Heart right ventricle (tissue), 16 donors: Measurements from ENCODE around the gene PRIM1. TPM values are rescaled to one million over a fixed set of nuclear protein-coding genes. Genes with fewer than 3 reads are reported as not detected.

Experiments
- ATAC-seq, 8 donors: fragments of 200-7000 bp; cut with Tn5 transposase; one replicate each; pipeline ENCODE4 v1.9.1; 2020; ENCODE audit warnings: mild to moderate bottlenecking in 8 of 8, moderate library complexity in 8 of 8, moderate number of reproducible peaks in 1 of 8
- DNase-seq, 2 donors: peaks; one replicate each; pipeline ENCODE4 v3.0.0-alpha.2; 2020
- H3K27ac ChIP-seq, 10 donors: fragments of 200-600 bp; sonication (generic) in 2 of 10; one replicate each; pipeline versions ENCODE4 v1.5.0 to v1.8.0; 2020 to 2022; ENCODE audit warnings: mild to moderate bottlenecking in 3 of 10
- H3K27me3 ChIP-seq, 7 donors: fragments of 200-600 bp; one replicate each; pipeline ENCODE4 v1.8.0; 2021 to 2022; ENCODE audit warnings: mild to moderate bottlenecking in 2 of 7
- H3K36me3 ChIP-seq, 9 donors: fragments of 200-600 bp; sonication (generic) in 1 of 9; one replicate each; pipeline versions ENCODE4 v1.5.0 to v1.8.0; 2020 to 2022; ENCODE audit warnings: mild to moderate bottlenecking in 2 of 9
- H3K4me1 ChIP-seq, 9 donors: fragments of 200-600 bp; sonication (generic) in 1 of 9; one replicate each; pipeline versions ENCODE4 v1.5.0 to v1.8.0; 2020 to 2022; ENCODE audit warnings: mild to moderate bottlenecking in 4 of 9
- H3K4me3 ChIP-seq, 10 donors: fragments of 200-600 bp; sonication (generic) in 2 of 10; one replicate each; pipeline versions ENCODE4 v1.5.0 to v1.8.0; 2020 to 2022; ENCODE audit warnings: mild to moderate bottlenecking in 7 of 10, moderate library complexity in 2 of 10
- H3K9me3 ChIP-seq, 11 donors: fragments of 200-600 bp in 10 of 11; sonication (generic) in 2 of 11; one replicate each; pipeline versions ENCODE4 v1.5.0 to v1.8.0; 2013 to 2022; ENCODE audit warnings: mild to moderate bottlenecking in 2 of 11, control low read depth in 1 of 11, moderate library complexity in 1 of 11
- WGBS, 2 donors: extraction: QIAGEN DNeasy Blood & Tissue Kit; methylation state at CpG; one replicate each; pipeline ENCODE4 v1.1.7; 2013; ENCODE audit warnings: inconsistent platforms in 1 of 2; 5-methylcytosine and 5-hydroxymethylcytosine counted together
- intact Hi-C, 10 donors: fragments of 100-400 bp; cut with DNase I; formaldehyde crosslinking; loops; one replicate each; pipeline versions ENCODE4 v1.11.1 to v1.14.2; 2022
- polyA plus RNA-seq, 2 donors: library from polyadenylated mRNA; stranded (reverse); fragments of 200-250 nt; gene quantifications; one replicate each; pipeline ENCODE4 v1.2.3, GENCODE V29; 2013
- total RNA-seq, 10 donors: library from RNA; stranded (reverse); fragmentation: NEBNext Ultra II Directional in 3 of 10; extraction: Animal tissue kit (Norgen Biotek cat#: 25700) in 3 of 10; gene quantifications; one replicate each; pipeline versions ENCODE4 v1.2.1 to v1.2.4, GENCODE V29; 2021 to 2023
- TF ChIP-seq, protein P1 (sequence below), 9 donors: fragments of 200-600 bp; sonication (generic) in 2 of 9; IDR thresholded peaks; one replicate each; pipeline versions ENCODE4 v1.5.0 to v1.8.0; 2021 to 2022; ENCODE audit warnings: antibody characterized with exemption in 9 of 9, mild to moderate bottlenecking in 5 of 9, moderate library complexity in 1 of 9
- donor health status: Arrhythmogenic right ventricular cardiomyopathy.
- donor health status: ischemic (EF 13 %, LVEDD 7.1; RV severe dilation, severe dysfunction).
- donor health status: healthy with polysubstance abuse.
- donor health status: DM: no; HTN: yes; CAD: no.
- donor health status: DM: no; HTN: no; CAD: no.
- donor health status: ischemic (EF 25% LVEDD 6.9; RV normal size, moderate dysfunction).
- donor health status: ischemic (EF 25% LVEDD 5.7; RV mildly dilated, moderate dysfunction).
- donor health status: healthy.
- donor health status: DM: yes; HTN: yes; CAD: no.
- donor health status: Ischemic cardiomyopathy.
- donor health status: ischemic (EF 35%, LVEDD 5.7; RV mildly dilated, moderate dysfunction).
- donor health status: nonischemic (EF 11% LVEDD 7.7; RV severe dilation, severe dysfunction).
- donor health status: DM: yes; HTN: yes; CAD: no.
- donor health status: PGD.
- donor health status: ischemic (EF 29% LVEDD 5.4; RV normal size, mild dysfunction).
- donor health status: nonischemic (EF 23%, LVEDD 6.1; RV moderate dilation, normal function).

PRIM1 gene
- total and polyA plus RNA-seq, 12 donors: 1.8 to 4.7 (median 3.0) TPM

DNA sequence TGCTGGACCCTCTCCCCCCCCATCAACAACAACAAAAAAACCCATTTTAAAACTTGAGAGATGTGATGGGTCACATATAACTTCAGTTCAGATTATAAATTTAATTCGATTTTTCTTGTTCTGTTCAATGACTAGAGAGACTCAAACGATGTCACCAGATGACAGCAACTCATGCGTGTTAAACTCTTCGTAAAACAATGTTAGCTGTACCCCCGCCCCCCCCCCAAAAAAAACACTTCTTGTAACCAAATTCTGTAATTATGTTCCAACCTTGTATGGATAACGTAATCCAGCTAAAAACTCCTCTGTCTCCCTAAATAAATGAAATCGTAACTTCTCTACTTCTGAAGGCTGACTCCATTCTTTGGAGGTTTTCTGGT, 26.4 kb downstream of the PRIM1 start:
- DNase-seq (no peak), ATAC-seq (no peak)
- Histone ChIP-seq H3K4me1 (peaks cover 13 to 43% (median 37%) of the 10 kb centered on the region in 9 donors), H3K9me3 (no peaks in the 10 kb centered on the region), H3K27me3 (no peaks in the 10 kb centered on the region), H3K27ac (peak overlapping the region; percentile 65 to 96 (median 92)), H3K36me3 (peaks cover 0 to 39% (median 0%) of the 10 kb centered on the region in 9 donors), H3K4me3 (peak overlapping the region in 9 of 10 donors; percentile 74 to 99 (median 86))
- intact Hi-C loops: loop anchor here in 7 of 10 donors (1.0 to 10.0 kb wide), 8 partner anchors 27 to 91 kb away; partner anchors contain the start of genes PTGES3 (in 3 of the 7), ATP5F1B (in 2 of the 7), BAZ2A (in 1 of the 7) and PRIM1 (in 1 of the 7)
- WGBS, 2 donors: 38 to 39% methylated on average over 7 of the region's 7 CpGs
- TF ChIP-seq, protein P1, sequence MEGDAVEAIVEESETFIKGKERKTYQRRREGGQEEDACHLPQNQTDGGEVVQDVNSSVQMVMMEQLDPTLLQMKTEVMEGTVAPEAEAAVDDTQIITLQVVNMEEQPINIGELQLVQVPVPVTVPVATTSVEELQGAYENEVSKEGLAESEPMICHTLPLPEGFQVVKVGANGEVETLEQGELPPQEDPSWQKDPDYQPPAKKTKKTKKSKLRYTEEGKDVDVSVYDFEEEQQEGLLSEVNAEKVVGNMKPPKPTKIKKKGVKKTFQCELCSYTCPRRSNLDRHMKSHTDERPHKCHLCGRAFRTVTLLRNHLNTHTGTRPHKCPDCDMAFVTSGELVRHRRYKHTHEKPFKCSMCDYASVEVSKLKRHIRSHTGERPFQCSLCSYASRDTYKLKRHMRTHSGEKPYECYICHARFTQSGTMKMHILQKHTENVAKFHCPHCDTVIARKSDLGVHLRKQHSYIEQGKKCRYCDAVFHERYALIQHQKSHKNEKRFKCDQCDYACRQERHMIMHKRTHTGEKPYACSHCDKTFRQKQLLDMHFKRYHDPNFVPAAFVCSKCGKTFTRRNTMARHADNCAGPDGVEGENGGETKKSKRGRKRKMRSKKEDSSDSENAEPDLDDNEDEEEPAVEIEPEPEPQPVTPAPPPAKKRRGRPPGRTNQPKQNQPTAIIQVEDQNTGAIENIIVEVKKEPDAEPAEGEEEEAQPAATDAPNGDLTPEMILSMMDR (IDR thresholded peaks at IDR 0.05): no peak

DNA sequence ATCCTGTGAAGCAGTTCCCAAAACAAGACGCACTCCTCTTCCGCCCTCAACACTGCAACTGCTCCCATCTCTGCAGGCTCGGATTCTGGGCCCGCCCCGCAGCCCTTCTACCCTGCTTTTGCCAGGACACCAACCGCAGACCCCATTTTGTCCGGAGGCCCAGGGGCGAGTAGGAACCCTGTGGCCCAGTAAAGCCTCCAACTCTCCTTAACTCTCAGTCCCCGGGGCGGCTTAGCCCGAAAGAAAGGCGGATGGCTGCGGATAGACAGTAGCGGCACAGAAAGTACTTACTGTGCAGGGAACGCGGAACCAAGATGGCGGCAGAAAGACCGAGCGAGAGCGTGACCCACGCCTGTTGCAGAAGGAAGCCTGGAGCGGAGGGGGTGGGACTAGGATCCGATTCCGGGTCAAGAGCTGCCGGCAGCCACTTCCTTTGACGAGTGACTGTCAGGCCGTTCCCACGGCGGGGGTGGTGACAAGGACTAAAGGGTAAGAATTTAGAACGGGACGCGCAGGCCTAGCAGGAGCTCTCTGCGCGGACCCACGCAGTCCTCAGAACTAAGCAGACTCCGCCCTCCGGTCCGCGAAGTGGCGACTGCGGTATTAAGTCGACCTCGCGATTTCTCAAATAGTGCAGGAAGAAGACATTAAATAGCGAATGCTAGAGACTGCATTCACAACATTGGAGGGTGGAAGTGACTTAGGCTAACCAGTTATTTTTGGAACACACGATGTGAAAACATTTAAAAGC, 27.0 kb downstream of the PRIM1 start, which contains the start of gene NACA:
NACA (minus strand) TSS at position 328 of the 751 bp plus-strand sequence. CDS start 778 bp downstream, outside the sequence.
- Histone ChIP-seq H3K9me3 (no peaks in the 10 kb centered on the region), H3K36me3 (peaks cover 0 to 39% (median 2%) of the 10 kb centered on the region in 9 donors), H3K4me1 (peaks cover 19 to 49% (median 43%) of the 10 kb centered on the region in 9 donors), H3K27me3 (no peaks in the 10 kb centered on the region), H3K27ac (peak within 1 kb of the TSS; percentile 83 to 96 (median 92)), H3K4me3 (peak within 1 kb of the TSS; percentile 71 to 99 (median 82))
- intact Hi-C loops: loop anchor here in 8 of 10 donors (1.0 to 10.0 kb wide), 9 partner anchors 36 to 90 kb away; partner anchors contain the start of genes PTGES3 (in 6 of the 8), ATP5F1B (in 3 of the 8) and BAZ2A (in 1 of the 8)
- TF ChIP-seq, protein P1 (IDR thresholded peaks at IDR 0.05): no peak
- DNase-seq (peak; percentile 97 to 99), ATAC-seq (peak; percentile 96 to 99 (median 98))
- WGBS, 2 donors: 0% methylated on average over 46 of the region's 46 CpGs

DNA sequence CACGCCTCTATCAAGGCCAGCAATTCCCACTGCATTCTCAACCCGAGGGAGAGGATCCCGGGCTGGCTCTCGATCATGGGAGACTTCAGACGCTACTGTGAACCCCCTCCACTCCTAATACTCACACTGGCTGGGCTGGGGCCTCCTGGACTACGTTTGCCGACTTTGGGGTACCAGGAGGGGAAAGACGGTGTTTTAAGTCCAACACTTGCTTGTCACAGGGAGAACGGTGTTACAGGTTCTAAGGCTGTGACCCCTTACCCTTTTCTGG, 27.5 kb downstream of the PRIM1 start:
- Histone ChIP-seq H3K27ac (peak overlapping the region; percentile 83 to 96 (median 92)), H3K27me3 (no peaks in the 10 kb centered on the region), H3K9me3 (no peaks in the 10 kb centered on the region), H3K4me1 (peaks cover 21 to 54% (median 48%) of the 10 kb centered on the region in 9 donors), H3K4me3 (peak overlapping the region; percentile 71 to 99 (median 82)), H3K36me3 (peaks cover 0 to 39% (median 5%) of the 10 kb centered on the region in 9 donors)
- peak in 1 of 2 donors; percentile 20 for DNase-seq
- WGBS, 2 donors: 0% methylated on average over 9 of the region's 9 CpGs
- intact Hi-C loops: loop anchor here in 7 of 10 donors (1.0 to 10.0 kb wide), 7 partner anchors 36 to 90 kb away; partner anchors contain the start of genes PTGES3 (in 4 of the 7), ATP5F1B (in 2 of the 7) and BAZ2A (in 1 of the 7)
- TF ChIP-seq, protein P1 (IDR thresholded peaks at IDR 0.05): no peak
- ATAC-seq: peak; percentile 0 to 45 (median 21)

DNA sequence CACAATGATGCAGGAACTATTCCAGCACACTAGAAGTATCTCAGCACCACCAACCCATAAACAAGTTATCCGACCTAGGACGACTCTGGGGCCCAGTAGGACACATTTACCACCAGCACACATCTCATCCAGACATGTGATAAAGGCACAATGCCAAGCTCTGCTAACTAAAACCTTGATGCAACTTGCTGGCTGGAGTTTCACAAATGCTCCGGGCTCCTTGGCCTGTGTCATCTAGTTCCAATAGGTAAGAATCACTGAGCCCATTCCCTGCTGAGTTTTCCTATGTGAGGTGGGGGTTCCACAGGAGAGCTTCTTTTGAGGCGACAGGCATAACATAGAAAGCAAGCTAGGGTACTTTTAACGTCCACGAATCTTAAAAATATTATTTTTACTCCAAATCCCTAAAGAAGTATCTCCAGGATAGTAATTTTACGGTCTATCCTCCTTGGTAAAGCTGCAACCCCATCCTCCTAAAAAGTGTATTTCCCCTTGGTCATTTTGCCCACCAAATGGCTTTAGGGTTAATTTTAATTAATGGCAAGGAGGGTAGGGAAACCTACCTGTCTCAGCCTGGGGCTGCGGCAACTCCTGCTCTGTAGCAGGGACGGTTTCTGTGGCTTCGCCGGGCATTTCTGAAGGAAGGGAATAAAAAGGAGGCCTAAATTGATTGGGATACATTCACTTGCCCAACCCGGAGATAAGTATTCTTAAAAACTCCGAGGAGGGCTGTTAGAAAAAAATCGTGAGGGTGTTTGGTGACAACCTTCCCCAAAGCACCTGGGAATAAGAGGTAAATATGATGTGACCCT, 28.0 kb downstream of the PRIM1 start:
- 2% methylated on average over 14 of the region's 14 CpGs for WGBS, 2 donors
- TF ChIP-seq, protein P1 (IDR thresholded peaks at IDR 0.05): no peak
- intact Hi-C loops: loop anchor here in 8 of 10 donors (1.0 to 10.0 kb wide), 7 partner anchors 35 to 89 kb away; partner anchors contain the start of genes PTGES3 (in 5 of the 8), ATP5F1B (in 2 of the 8) and BAZ2A (in 1 of the 8)
- Histone ChIP-seq H3K4me3 (peak overlapping the region; percentile 71 to 99 (median 82)), H3K4me1 (peaks cover 21 to 60% (median 53%) of the 10 kb centered on the region in 9 donors), H3K27me3 (no peaks in the 10 kb centered on the region), H3K36me3 (peaks cover 0 to 41% (median 9%) of the 10 kb centered on the region in 9 donors), H3K9me3 (no peaks in the 10 kb centered on the region), H3K27ac (peak overlapping the region; percentile 83 to 96 (median 92))
- DNase-seq: peak in 1 of 2 donors; percentile 74
- peak; percentile 6 to 66 (median 48) for ATAC-seq
